Liver (tissue), 9 donors: Measurements from ENCODE around the gene C7orf57. TPM values are rescaled to one million over a fixed set of nuclear protein-coding genes. Genes with fewer than 3 reads are reported as not detected.

Experiments
- DNase-seq: peaks from one replicate; pipeline ENCODE4 v3.0.0-alpha.2; 2017; ENCODE audit warnings: low spot score
- H3K27ac ChIP-seq, 2 donors: one replicate each; pipeline ENCODE4 v1.7.0; 2013; ENCODE audit warnings: inconsistent platforms in 2 of 2, low read length in 2 of 2, control low read depth in 1 of 2, low read depth in 1 of 2, mild to moderate bottlenecking in 1 of 2
- H3K27me3 ChIP-seq, 4 donors: one replicate each; pipeline versions ENCODE4 v1.6.1 to v1.7.0; 2013; ENCODE audit warnings: low read length in 3 of 4, inconsistent platforms in 1 of 4, mild to moderate bottlenecking in 1 of 4, moderate library complexity in 1 of 4; ENCODE audit not compliant: control insufficient read depth in 4 of 4, insufficient read depth in 4 of 4
- H3K36me3 ChIP-seq, 4 donors: one replicate each; pipeline versions ENCODE4 v1.6.1 to v1.7.0; 2013; ENCODE audit warnings: low read length in 3 of 4, mild to moderate bottlenecking in 3 of 4, low read depth in 1 of 4, moderate library complexity in 1 of 4; ENCODE audit not compliant: control insufficient read depth in 4 of 4, insufficient read depth in 3 of 4
- H3K4me1 ChIP-seq, 4 donors: one replicate each; pipeline versions ENCODE4 v1.6.1 to v1.7.0; 2013; ENCODE audit warnings: low read length in 3 of 4, mild to moderate bottlenecking in 3 of 4, moderate library complexity in 1 of 4; ENCODE audit not compliant: control insufficient read depth in 4 of 4, insufficient read depth in 4 of 4
- H3K4me3 ChIP-seq, 3 donors: one replicate each; pipeline versions ENCODE4 v1.6.1 to v1.7.0; 2013; ENCODE audit warnings: low read length in 3 of 3, control low read depth in 1 of 3, low read depth in 1 of 3, mild to moderate bottlenecking in 1 of 3
- H3K9ac ChIP-seq, 2 donors: one replicate each; pipeline ENCODE4 v1.7.0; 2013; ENCODE audit warnings: low read length in 2 of 2, mild to moderate bottlenecking in 2 of 2, moderate library complexity in 2 of 2, control low read depth in 1 of 2, low read depth in 1 of 2
- H3K9me3 ChIP-seq, 4 donors: one replicate each; pipeline versions ENCODE4 v1.6.1 to v1.7.0; 2013; ENCODE audit warnings: low read length in 3 of 4; ENCODE audit not compliant: control insufficient read depth in 4 of 4
- ATF3 ChIP-seq: IDR thresholded peaks from 2 replicates; pipeline ENCODE4 v1.6.1; 2016; ENCODE audit warnings: antibody characterized with exemption
- EGR1 ChIP-seq, 2 donors: IDR thresholded peaks; 2 replicates each; pipeline ENCODE4 v1.6.1; 2016 to 2018; ENCODE audit warnings: antibody characterized with exemption in 2 of 2, low read depth in 2 of 2
- FOXA1 ChIP-seq: IDR thresholded peaks from 2 replicates; pipeline ENCODE4 v1.6.1; 2016; ENCODE audit warnings: antibody characterized with exemption
- FOXA2 ChIP-seq: IDR thresholded peaks from 2 replicates; pipeline ENCODE4 v1.6.1; 2016; ENCODE audit warnings: antibody characterized with exemption
- GABPA ChIP-seq, 2 donors: IDR thresholded peaks in 1 of 2; conservative IDR thresholded peaks in 1 of 2; 2 replicates each; pipeline ENCODE4 v1.6.1; 2016; ENCODE audit warnings: antibody characterized with exemption in 2 of 2, mild to moderate bottlenecking in 1 of 2, moderate library complexity in 1 of 2
- HNF4A ChIP-seq, 2 donors: conservative IDR thresholded peaks; 2 replicates each; pipeline ENCODE4 v1.6.1; 2016; ENCODE audit warnings: antibody characterized with exemption in 2 of 2, mild to moderate bottlenecking in 2 of 2
- JUND ChIP-seq, 2 donors: IDR thresholded peaks; 2 replicates each; pipeline ENCODE4 v1.6.1; 2016; ENCODE audit warnings: antibody characterized with exemption in 2 of 2
- MAX ChIP-seq: IDR thresholded peaks from 2 replicates; pipeline ENCODE4 v1.6.1; 2016; ENCODE audit warnings: antibody characterized with exemption
- RAD21 ChIP-seq, 2 donors: IDR thresholded peaks; 2 replicates each; pipeline ENCODE4 v1.6.1; 2016; ENCODE audit warnings: antibody characterized with exemption in 2 of 2, mild to moderate bottlenecking in 2 of 2
- RXRA ChIP-seq, 2 donors: IDR thresholded peaks; 2 replicates each; pipeline ENCODE4 v1.6.1; 2017 to 2018; ENCODE audit warnings: antibody characterized with exemption in 2 of 2, mild to moderate bottlenecking in 1 of 2
- SP1 ChIP-seq: IDR thresholded peaks from 2 replicates; pipeline ENCODE4 v1.6.1; 2018; ENCODE audit warnings: antibody characterized with exemption, mild to moderate bottlenecking
- TAF1 ChIP-seq: conservative IDR thresholded peaks from 2 replicates; pipeline ENCODE4 v1.6.1; 2016; ENCODE audit warnings: antibody characterized with exemption, mild to moderate bottlenecking
- ZBTB33 ChIP-seq: IDR thresholded peaks from 2 replicates; pipeline ENCODE4 v1.6.1; 2016; ENCODE audit warnings: antibody characterized with exemption
- WGBS: extraction: QIAGEN DNeasy Blood & Tissue Kit; methylation state at CpG from one replicate; pipeline ENCODE4 v1.1.7; 2013; 5-methylcytosine and 5-hydroxymethylcytosine counted together
- polyA plus RNA-seq, 2 donors: library from polyadenylated mRNA; stranded (reverse) in 1 of 2; unstranded in 1 of 2; fragments of 200-250 nt in 1 of 2; fragments of >200 nt in 1 of 2; fragmentation: Nextera tagmentation in 1 of 2; extraction: Ambion mirVana in 1 of 2; gene quantifications; one replicate each; pipeline versions ENCODE4 v1.2.1 to v1.2.3, GENCODE V29; 2013 to 2015
- total RNA-seq, 2 donors: library from RNA; depleted of rRNA; stranded (reverse); fragments of >200 nt; gene quantifications; one replicate each; pipeline ENCODE4 v1.2.3, GENCODE V29; 2014
- TF ChIP-seq, protein P1 (sequence below): IDR thresholded peaks from 2 replicates; pipeline ENCODE4 v1.6.1; 2016; ENCODE audit warnings: antibody characterized with exemption, mild to moderate bottlenecking
- TF ChIP-seq, protein P2 (sequence below): fragments of 150-350 bp; IDR thresholded peaks from 2 replicates; pipeline ENCODE4 v1.5.1; 2017; ENCODE audit warnings: improper control_type of control experiment, low read depth, low read length; ENCODE audit not compliant: missing input control
- donor health status: healthy.
- donor health status: healthy.
- donor health status: healthy.
- donor health status: healthy.
- donor health status: healthy.

Gene C7orf57
- total and polyA plus RNA-seq, 4 donors: not detected

- 4% methylated on average over 42 of the region's 42 CpGs for WGBS
- Histone ChIP-seq H3K4me1 (peaks cover 4 to 10% (median 8%) of the 10 kb centered on the region in 4 donors), H3K27ac (no peak overlapping the region), H3K4me3 (peak overlapping the region in 2 of 3 donors; percentile 24 to 62), H3K9me3 (no peaks in the 10 kb centered on the region), H3K9ac (no peak overlapping the region), H3K27me3 (peaks cover 0 to 7% (median 5%) of the 10 kb centered on the region in 4 donors), H3K36me3 (no peaks in the 10 kb centered on the region)
- DNase-seq: no peak
- TF ChIP-seq RAD21 (IDR thresholded peaks at IDR 0.05) (no peak), JUND (IDR thresholded peaks at IDR 0.05) (no peak), MAX (no peak), GABPA (IDR thresholded peaks at IDR 0.05 in 1 of 2, conservative IDR thresholded peaks at IDR 0.05 in 1 of 2) (no peak), RXRA (IDR thresholded peaks at IDR 0.05) (no peak), ATF3 (no peak), TAF1 (no peak), EGR1 (IDR thresholded peaks at IDR 0.05; ENCODE audit: low read depth in 2 of 2) (no peak), SP1 (no peak), FOXA1 (no peak), FOXA2 (no peak), HNF4A (conservative IDR thresholded peaks at IDR 0.05) (no peak), ZBTB33 (no peak)
- TF ChIP-seq, protein P1, sequence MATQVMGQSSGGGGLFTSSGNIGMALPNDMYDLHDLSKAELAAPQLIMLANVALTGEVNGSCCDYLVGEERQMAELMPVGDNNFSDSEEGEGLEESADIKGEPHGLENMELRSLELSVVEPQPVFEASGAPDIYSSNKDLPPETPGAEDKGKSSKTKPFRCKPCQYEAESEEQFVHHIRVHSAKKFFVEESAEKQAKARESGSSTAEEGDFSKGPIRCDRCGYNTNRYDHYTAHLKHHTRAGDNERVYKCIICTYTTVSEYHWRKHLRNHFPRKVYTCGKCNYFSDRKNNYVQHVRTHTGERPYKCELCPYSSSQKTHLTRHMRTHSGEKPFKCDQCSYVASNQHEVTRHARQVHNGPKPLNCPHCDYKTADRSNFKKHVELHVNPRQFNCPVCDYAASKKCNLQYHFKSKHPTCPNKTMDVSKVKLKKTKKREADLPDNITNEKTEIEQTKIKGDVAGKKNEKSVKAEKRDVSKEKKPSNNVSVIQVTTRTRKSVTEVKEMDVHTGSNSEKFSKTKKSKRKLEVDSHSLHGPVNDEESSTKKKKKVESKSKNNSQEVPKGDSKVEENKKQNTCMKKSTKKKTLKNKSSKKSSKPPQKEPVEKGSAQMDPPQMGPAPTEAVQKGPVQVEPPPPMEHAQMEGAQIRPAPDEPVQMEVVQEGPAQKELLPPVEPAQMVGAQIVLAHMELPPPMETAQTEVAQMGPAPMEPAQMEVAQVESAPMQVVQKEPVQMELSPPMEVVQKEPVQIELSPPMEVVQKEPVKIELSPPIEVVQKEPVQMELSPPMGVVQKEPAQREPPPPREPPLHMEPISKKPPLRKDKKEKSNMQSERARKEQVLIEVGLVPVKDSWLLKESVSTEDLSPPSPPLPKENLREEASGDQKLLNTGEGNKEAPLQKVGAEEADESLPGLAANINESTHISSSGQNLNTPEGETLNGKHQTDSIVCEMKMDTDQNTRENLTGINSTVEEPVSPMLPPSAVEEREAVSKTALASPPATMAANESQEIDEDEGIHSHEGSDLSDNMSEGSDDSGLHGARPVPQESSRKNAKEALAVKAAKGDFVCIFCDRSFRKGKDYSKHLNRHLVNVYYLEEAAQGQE: no peak
- TF ChIP-seq, protein P2, sequence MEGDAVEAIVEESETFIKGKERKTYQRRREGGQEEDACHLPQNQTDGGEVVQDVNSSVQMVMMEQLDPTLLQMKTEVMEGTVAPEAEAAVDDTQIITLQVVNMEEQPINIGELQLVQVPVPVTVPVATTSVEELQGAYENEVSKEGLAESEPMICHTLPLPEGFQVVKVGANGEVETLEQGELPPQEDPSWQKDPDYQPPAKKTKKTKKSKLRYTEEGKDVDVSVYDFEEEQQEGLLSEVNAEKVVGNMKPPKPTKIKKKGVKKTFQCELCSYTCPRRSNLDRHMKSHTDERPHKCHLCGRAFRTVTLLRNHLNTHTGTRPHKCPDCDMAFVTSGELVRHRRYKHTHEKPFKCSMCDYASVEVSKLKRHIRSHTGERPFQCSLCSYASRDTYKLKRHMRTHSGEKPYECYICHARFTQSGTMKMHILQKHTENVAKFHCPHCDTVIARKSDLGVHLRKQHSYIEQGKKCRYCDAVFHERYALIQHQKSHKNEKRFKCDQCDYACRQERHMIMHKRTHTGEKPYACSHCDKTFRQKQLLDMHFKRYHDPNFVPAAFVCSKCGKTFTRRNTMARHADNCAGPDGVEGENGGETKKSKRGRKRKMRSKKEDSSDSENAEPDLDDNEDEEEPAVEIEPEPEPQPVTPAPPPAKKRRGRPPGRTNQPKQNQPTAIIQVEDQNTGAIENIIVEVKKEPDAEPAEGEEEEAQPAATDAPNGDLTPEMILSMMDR: no peak
Observed at GRCh38 chr7:48035967-48036478, 680 bp downstream of the C7orf57 start.
